AG04450 (cell line): ENCODE results near the gene NPR1. TPM values are rescaled to one million over a fixed set of nuclear protein-coding genes. Genes with fewer than 3 reads are reported as not detected.
"Not testable (repeated sequence)": the region's sequence is repeated elsewhere in the genome, so short reads cannot be mapped to it uniquely, and the experiment has no call there.

Experiments used
- CTCF ChIA-PET: fragments of 300-600, 350-600 bp; formaldehyde crosslinking; extraction: SDS; loops from one replicate; lab custom pipeline; 2022; ENCODE audit warnings: antibody characterized with exemption, inconsistent platforms; lab: Charles Lee
- POLR2A ChIA-PET: fragments of 350-600 bp; formaldehyde crosslinking; extraction: SDS; loops from one replicate; lab custom pipeline; 2021; ENCODE audit warnings: antibody characterized with exemption, inconsistent platforms; lab: Yijun Ruan, JAX
- DNase-seq: peaks from one replicate; pipeline ENCODE4 v3.0.0-alpha.2; 2011; ENCODE audit warnings: low read depth, low spot score
- H3K27ac ChIP-seq: one replicate; pipeline ENCODE4 v1.5.1; 2012; ENCODE audit warnings: low read depth, low read length, control low read depth
- H3K27me3 ChIP-seq: one replicate; pipeline ENCODE4 v1.6.0; 2012; ENCODE audit warnings: low read length; ENCODE audit not compliant: control insufficient read depth, insufficient read depth
- H3K4me3 ChIP-seq: 2 replicates; pipeline ENCODE4 v1.5.1; 2011; ENCODE audit warnings: mild to moderate bottlenecking, low read depth, low read length, control low read depth
- H3K9me3 ChIP-seq: 2 replicates; pipeline ENCODE4 v1.5.1; 2012; ENCODE audit warnings: low read length; ENCODE audit not compliant: control insufficient read depth, insufficient read depth
- CTCF ChIP-seq: IDR thresholded peaks from 2 replicates; pipeline ENCODE4 v1.5.1; 2011; ENCODE audit warnings: low read depth, low read length, control low read depth, inconsistent platforms
- polyA plus RNA-seq: library from polyadenylated mRNA; depleted of rRNA; stranded (reverse); fragments of >200 nt; gene quantifications from 2 replicates; pipeline ENCODE4 v1.2.3, GENCODE V29; 2011

NPR1 gene
- polyA plus RNA-seq, 1 experiment = 0.02 TPM

- no peak for TF ChIP-seq CTCF
- CTCF ChIA-PET = interaction anchor here (0.5 kb wide), 1 partner anchor 16 kb away, joined by 3 read pairs; no protein-coding TSS in a partner anchor
- Histone ChIP-seq H3K27me3 (no peaks in the 10 kb centered on the region), H3K4me3 (no peak overlapping the region), H3K9me3 (no peaks in the 10 kb centered on the region), H3K27ac (no peak overlapping the region)
- POLR2A ChIA-PET = no interaction called here
- DNase-seq = no peak
Measured at GRCh38 chr1:153705484-153705883, 27.0 kb downstream of the NPR1 start.

GRCh38 chr1:153711026-153711425 lies 32.5 kb downstream of the NPR1 start:
- H3K27me3 ChIP-seq = no peaks in the 10 kb centered on the region
- CTCF ChIA-PET = interaction anchor here (1.1 kb wide), 1 partner anchor 39 kb away, joined by 3 read pairs; no protein-coding TSS in a partner anchor
- H3K9me3 ChIP-seq = no peaks in the 10 kb centered on the region
- POLR2A ChIA-PET = no interaction called here
- no peak for TF ChIP-seq CTCF
- DNase-seq = no peak
- no peak overlapping the region for H3K27ac ChIP-seq
- no peak overlapping the region for H3K4me3 ChIP-seq

GRCh38 chr1:153716211-153716610 lies 37.7 kb downstream of the NPR1 start:
- DNase-seq, POLR2A ChIA-PET, H3K27ac ChIP-seq, H3K27me3 ChIP-seq, H3K4me3 ChIP-seq, H3K9me3 ChIP-seq: not testable (repeated sequence)
- CTCF ChIA-PET = interaction anchor here (1.2 kb wide), 1 partner anchor 39 kb away, joined by 3 read pairs; no protein-coding TSS in a partner anchor

- H3K9me3 ChIP-seq = no peaks in the 10 kb centered on the region
- POLR2A ChIA-PET = interaction anchor here (1.1 kb wide), 1 partner anchor 10 kb away, joined by 3 read pairs; the partner anchor contains the start of gene INTS3
- H3K27ac ChIP-seq = no peak overlapping the region
- H3K4me3 ChIP-seq = no peak overlapping the region
- TF ChIP-seq CTCF = no peak
- no peaks in the 10 kb centered on the region for H3K27me3 ChIP-seq
- no peak for DNase-seq
- CTCF ChIA-PET = interaction anchor here (1.2 kb wide), 1 partner anchor 40 kb away, joined by 3 read pairs; no protein-coding TSS in a partner anchor
Measured at GRCh38 chr1:153717330-153717729, 38.8 kb downstream of the NPR1 start.

GRCh38 chr1:153723687-153724086 lies 45.2 kb downstream of the NPR1 start:
- no peak overlapping the region for H3K27ac ChIP-seq
- no peak overlapping the region for H3K4me3 ChIP-seq
- POLR2A ChIA-PET = no interaction called here
- DNase-seq = no peak
- H3K9me3 ChIP-seq = peaks cover 5% of the 10 kb centered on the region; the same call in 1 of the 2 replicates
- CTCF ChIA-PET = no interaction called here
- no peaks in the 10 kb centered on the region for H3K27me3 ChIP-seq
- no peak for TF ChIP-seq CTCF

- H3K4me3 ChIP-seq, H3K27me3 ChIP-seq, H3K27ac ChIP-seq, DNase-seq, POLR2A ChIA-PET, H3K9me3 ChIP-seq: not testable (repeated sequence)
- CTCF ChIA-PET = interaction anchor here (0.6 kb wide), 1 partner anchor 47 kb away, joined by 3 read pairs; no protein-coding TSS in a partner anchor
Measured at GRCh38 chr1:153724634-153725033, 46.1 kb downstream of the NPR1 start.
